Amniotic stem cell (primary cell): Measurements from ENCODE around the gene PSMB1.

ENCODE experiments used
- DNase-seq: peaks from one replicate; lab custom pipeline; 2025; lab: John Stamatoyannopoulos, UW

Gene PSMB1

DNA sequence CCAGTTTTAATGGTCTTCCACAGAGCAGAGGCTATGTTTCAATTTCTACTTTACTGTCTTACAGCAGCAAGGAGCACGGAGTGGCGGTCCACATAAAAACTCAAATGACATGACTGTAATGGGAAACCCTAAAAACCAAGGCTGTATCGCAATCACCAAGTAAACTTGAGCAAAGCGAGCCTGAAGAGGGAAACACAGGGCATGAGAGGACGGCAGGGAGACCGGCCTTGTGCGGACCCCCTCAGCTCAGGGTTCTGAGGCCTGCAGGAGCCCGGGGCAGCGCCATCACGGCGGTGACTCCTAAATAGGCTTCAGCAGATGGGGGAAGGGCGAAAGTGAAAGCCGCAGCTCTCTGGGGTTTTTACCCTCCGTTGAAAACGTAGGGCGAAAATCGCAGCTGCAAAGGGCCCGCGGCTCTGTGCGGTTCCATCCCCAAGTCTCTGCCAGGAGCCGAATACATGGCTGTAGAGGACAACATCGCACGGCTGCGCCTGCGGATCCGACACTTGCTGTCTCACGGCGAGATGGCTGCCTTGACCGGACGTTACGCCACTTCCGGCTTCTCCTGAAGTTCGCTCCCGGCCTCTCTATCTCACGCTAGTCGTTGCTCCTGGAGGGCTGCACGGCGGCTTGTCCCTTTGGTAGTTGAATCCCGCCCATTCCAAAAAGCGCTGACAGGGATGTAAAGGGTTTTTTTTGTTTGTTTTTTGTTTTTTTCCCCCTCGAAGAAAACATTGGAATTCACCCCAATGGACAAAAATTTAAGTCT is at the start of gene PSMB1:
Gene PSMB1 (minus strand): TSS at position 543 of the 769 bp plus-strand sequence. CDS start 65 bp downstream, at position 478.
- DNase-seq, result peak; percentile 94

DNA sequence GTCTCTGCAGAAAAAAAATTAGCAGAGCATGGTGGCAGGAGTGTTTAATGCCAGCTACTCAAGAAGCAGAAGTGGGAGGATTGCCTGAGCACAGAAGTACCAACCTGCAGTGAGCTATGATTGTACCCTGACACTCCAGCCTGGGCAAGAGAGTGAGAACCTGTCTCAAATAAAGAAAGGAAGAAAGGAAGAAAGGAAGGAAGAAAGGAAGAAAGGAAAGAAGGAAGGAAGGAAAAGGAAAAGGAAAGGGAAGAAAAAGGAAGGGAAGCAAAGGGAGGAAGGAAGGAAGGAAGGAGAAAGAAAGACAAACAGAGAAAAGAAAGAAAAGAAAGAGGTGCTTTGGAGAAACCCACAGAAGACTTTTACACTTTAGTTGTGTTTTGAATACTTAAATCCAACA is 44.2 kb upstream of the PSMB1 start:
- DNase-seq, result no peak

DNA sequence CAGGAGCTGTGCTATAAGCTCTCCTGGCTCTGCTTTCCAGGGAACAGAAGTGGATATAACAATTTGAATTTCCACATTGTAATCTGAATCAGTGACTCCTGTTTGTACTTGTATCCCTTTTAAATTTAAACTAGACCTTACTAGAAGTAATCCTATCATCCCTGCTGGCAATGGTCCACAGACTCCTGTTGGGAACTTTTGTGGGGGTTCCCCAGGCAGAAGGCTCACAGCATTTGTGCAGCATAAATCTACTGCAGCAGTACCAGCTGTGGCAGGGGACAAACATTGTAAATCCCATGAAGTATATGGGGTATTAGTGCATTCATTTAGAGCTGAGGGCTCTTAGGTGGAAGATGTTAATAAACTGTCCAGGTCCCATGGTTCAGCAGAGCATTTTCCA is 43.3 kb upstream of the PSMB1 start:
- no peak for DNase-seq

DNA sequence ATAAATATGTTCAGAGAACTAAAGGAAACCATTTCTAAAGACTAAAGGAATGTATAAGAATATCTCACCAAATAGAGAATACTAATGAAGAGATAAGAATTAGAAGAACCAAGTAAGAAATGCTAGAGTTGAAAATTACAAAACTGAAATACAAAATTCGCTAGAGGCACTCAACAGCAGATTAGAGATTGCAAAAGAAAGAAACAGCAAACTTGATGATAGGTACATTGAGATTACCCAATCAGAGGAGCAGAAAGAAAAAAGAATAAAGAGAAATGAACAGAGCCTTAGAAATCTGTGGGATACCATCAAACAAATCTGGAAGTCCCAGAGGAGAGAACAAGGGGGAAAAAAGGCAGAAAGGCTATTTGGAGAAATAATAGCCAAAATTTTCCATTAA is 37.6 kb upstream of the PSMB1 start:
- DNase-seq, result no peak

DNA sequence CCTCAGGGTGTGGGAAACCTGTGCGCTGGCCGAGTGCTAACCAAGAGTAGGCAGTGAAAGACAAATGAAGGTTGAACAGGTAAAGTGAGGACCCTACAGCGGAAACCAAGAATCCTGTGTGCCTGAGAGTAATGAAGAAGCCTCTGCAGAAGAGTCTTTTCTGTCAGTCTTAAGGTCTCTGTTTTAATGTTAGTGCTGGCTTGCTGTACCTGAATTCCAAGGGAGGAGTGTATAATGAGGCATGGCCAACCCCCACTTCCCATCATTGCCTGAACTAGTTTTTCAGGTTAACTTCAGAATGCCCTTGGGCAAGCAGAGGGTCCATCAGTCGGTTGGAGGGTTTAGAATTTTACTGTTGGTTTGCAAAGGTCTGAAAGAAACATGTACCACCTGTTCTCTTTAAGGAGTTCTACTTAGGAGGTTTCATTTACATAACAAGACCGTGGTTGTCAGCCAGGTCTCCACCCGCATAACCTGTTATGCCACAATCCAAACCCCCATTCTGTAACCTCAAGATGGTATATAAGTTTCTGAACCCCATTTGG is 31.9 kb upstream of the PSMB1 start:
- no peak for DNase-seq

DNA sequence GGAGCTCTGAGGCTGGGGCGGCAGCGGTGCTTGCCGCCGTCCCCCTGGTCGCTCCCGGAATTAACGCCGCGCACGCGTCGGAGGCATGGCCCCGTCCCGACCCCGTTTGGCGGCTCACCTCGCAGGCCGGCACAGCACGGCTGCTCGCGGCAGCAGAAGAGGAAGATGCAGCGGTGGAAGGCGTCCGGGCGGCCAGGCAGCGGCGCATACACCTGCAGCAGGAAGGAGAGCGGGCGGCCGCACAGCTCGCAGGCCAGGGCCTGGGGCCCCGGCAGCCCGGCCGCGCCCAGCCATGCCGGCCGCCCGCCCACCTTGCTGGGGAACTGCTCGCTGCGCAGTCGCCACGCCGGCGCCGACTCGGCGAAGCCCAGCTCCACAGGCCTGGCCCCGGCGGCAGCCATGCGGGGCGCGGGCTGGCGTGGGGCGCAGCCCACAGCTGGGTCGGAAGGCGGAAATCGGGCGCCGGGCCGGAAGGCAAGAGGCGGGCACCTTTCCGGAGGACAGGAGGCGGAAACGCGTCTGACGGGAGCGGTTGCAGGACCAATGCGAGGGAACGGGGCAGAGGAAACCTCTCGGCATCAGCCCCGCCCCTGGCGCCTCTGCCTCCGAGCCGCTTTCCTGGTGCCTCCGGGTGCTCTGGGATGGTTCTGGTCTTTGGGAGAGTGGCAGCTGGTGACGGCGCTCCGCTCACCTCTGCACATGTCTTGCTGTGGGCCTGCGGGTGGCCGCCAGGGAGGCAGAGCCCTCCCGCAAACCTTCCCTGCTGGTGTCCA is 31.3 kb upstream of the PSMB1 start, which contains the start of gene PDCD2:
Gene PDCD2 (minus strand): TSS at position 457 of the 773 bp plus-strand sequence. CDS start 56 bp downstream, at position 401.
- DNase-seq, result peak; percentile 88

DNA sequence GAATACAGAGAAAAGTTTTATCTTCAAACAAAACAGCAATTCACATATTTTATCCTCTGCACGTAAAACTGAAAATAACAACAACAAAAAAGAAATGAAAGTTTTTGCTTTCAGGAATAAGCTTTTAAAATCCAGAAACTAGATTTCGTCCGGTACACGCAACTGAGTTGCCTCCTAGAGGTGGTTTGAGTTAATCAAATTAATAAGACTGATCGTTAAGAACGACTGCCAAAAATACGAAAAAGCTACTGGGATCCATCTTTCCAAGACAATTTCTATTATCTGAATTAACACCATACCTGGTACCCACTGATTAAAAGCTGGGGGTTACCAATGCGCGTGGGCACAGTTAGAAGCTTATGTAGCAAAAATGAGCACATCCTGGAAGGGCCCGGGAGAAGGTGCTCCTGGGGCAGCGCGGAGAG is 30.7 kb upstream of the PSMB1 start:
- DNase-seq, result no peak

DNA sequence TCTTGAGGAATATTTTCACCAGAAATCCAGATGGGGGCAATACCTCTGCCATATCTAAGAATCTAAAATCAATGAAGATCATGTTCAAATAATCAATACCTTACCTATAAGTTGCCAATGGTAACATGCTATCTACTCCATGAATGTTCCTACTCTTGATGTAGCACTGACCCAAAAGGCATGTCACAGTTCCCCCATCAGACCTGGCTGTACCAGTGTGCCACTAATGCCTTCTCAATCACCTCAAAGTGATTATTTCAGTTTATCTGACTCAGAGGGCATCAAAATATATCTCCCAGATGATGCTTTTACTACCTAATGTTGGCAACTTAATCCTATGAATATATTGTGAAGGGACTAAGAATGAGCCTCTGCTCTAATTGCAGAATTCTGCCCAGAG is 25.8 kb upstream of the PSMB1 start:
- no peak for DNase-seq

DNA sequence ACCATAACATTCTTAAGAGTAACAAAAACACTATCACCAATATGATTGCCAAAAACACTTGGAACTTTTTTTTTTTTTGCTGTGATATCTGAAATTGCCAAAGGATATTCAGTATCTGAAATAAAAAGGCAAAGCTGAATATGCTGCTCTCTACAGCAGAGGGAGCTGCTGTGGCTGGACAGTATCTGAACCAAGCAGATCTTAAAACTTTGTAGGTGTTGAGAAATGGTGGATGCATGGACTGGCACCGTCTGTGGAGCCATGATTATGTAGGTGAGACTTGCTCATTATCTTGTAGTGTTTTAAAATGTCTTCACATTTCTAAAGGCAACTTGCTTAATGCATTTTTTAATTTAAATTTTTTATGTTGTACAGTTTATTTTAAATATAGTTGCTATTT is 22.1 kb upstream of the PSMB1 start:
- no peak for DNase-seq

DNA sequence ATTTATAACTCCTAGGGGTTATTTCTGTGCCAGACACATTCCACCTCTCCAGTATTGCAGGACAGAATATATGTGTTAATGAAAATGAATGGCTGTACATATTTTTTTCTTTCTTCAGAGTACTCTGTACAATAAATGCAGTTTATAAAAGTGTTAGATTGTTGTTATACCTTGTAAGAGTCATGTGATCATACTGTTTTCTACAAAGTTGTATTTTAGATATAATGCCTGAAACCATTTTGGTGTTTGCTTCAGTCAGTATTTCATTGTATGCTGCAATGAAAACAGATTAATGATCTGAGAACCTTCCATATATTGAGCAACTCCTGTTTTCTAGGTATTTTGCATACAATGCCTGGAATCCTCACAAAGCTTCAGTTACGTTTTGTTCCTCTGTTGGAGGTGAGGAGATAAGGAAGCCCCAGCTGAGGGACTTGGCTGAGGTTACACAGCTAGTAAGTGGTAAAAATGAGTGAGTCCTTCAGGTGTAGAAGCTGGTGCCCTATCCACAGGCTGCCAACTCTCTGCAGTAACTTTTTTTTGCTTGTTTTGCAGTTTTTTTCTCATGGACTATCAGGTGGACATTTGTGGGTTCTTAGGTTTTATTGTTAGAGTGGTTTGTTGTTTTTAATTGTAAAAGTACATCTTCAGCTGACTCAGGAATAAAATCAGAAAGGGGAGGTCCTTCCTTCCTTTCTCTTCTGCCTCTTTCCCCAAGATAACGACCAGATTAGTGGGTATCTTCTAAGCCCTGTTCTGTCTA is 19.8 kb upstream of the PSMB1 start:
- DNase-seq, result no peak

DNA sequence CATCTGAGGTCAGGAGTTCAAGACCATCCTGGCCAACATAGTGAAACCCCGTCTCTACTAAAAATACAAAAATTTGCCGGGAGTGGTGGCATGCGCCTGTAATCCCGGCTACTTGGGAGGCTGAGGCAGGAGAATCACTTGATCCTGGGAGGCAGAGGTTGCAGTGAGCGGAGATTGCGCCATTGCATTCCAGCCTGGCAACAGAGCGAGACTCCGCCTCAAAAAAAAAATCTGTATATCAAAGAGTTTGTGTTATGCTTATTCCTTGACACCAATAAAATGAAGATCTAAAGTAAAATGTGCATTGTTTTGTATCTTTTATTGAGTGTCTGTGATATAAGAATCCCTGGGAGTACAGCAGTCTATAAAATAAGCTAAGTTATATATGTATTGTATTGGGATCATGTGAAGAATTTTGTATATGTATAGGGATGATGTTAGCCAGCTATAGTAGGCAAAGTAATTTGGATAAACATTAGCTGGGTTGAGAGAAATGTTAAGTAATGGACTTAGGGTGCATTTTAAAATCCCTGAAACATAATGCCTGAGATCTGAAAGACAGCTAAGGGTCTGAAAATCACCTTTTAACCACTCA is 11.9 kb upstream of the PSMB1 start:
- no peak for DNase-seq

DNA sequence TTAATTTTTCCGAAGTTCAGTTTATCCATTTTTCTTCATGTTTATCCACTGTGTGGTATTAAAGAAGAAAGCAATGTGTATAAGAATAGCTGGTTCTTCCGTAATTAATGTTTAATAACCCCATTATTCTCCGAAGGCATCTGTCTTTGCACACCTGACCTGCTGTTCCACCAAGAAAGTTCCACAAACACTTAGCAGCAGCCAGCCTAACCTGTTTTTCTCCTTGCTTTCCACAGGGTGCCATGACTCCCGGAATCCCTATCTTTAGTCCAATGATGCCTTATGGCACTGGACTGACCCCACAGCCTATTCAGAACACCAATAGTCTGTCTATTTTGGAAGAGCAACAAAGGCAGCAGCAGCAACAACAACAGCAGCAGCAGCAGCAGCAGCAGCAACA is 8.4 kb upstream of the PSMB1 start:
- no peak for DNase-seq

DNA sequence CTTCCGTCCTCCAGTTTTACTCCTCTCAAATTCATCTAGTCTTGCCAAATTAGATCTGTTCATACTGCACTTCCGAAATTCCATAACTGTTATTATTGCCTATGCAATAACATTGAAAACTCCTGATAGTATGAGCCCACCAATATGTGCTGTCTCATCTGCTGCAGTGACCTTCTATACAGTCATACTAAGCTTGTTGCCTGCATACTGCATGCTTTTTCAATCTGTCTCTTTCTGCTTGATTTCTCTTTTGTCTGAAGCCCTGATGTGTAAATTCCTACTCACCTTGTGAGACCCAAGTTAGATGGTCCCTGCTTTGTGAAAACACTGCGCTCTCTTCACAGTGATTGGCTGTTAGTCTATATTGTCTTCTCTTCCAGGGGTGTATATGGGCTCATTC is 2.2 kb upstream of the PSMB1 start:
- no peak for DNase-seq

DNA sequence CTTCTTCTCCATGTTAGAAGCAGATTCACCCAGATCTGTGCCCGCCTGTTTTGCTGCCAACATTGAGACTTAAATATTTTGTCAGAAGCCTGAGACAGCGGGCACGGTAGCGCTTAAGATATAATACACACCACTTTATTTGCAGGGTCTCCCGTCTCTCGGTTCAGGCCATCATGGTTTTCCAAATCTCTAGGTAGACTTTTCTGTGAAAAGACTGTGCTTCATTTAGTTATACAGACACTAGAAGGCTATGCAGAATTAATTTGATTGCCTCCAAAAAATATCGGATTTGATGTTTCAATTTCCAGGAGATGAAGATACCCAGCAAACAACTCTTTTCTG is 1.7 kb upstream of the PSMB1 start:
- DNase-seq, result no peak

DNA sequence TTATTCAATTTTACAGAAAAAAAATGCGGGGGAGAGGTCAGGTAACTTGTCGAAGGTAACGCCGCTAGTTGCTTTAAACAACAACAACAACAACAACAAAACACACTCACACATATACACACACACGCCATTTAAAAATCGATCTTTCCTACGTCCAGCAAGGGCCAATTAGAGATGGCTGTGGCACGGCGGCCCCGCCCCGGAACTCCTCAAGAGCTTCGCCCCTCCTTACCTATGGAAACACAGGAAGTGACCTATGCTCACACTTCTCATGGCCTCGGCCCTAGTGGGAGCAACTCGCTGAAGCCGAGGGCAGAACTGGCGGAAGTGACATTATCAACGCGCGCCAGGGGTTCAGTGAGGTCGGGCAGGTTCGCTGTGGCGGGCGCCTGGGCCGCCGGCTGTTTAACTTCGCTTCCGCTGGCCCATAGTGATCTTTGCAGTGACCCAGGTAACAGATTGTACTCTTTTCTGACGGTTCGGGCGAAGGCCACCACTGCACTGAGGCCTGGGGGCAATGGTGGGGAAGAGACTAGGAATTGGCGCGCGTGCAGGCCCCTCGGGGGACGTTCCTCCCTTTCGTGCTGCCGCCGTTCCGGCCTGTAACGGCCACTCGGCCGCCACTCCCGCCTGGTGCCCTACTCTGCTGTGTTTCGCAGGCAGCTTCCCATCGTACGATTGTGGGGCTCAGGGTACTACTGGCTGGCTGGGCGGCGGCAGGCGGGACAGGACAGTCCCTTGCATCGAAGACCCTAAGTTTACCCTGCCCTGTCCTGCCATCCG is 1.1 kb upstream of the PSMB1 start, which contains the start of gene TBP:
Gene TBP (plus strand): TSS at position 357 of the 783 bp plus-strand sequence. CDS start 2,661 bp downstream, outside the sequence.
- peak; percentile 97 for DNase-seq

DNA sequence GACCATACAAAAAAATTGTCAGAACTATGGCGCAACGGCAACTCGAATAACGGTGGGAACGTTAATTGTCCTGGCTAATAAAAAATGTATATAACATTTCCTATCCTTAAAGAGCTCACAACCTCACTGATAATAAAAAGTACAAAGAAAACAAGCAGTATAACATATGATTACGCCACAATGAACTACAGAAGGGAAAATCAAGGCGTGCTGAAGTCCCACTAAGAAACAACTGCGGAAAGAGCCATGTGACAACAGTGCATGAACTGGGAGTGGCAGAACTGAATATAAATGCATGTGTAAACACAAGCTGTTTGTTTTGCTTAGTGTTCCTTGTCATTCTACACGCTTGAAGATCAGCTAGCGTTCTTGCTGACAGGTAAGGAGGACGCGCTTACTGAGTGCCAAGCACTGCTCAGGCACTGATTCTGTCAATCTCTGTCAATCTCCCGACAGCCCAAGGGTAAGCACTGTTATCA is 466 bp upstream of the PSMB1 start:
- DNase-seq, result peak; percentile 26

DNA sequence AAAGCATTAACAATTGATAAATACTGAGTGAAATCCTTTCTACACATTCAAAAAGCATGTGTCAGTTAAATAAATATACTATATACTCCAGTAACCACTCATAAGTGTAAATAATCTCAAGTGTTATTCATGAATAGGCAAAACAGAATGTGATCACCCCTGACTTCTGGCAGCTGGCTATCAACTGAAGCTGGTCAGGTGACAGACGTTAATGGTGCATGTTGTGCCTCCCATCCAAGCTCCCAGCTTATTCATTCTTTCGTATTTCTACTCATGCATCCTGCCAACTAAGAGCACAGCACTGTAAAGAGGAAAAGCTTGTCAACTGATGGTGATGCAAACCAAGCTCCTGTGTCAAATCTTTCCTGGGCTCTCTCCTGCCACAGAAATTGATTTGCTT is 7.7 kb downstream of the PSMB1 start:
- no peak for DNase-seq

DNA sequence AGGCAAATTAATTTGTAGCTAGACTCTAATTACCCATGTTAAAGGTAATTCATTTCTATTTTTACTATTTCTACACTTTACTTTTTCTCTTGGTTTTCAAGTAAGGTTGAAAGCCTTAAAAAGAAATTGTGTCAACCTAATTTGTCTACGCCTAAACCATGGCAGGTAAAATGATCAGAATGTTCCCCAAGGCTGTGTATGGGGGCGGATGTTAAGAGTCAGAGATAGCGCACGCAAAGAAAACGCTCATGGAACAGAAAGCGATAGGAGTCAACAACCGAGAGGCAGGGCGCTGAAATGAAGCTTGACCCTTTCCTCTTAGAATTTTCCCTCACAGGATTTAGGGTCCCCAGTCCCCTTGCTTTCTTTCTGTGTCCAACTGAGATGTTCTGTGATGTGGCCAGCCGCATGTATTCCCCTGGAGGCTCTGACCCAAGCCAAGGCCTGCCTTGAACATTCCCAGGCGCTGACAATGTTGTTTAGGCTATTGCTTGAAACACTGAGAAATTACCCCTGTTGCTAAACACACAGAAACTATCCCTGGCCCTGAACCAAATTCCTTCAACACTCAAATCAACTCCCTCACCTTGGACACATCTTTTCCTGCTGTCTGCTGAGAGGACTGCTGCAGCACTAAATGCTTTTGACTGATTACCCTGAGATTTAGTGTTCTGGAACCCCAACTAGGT is 10.9 kb downstream of the PSMB1 start:
- DNase-seq, result no peak

DNA sequence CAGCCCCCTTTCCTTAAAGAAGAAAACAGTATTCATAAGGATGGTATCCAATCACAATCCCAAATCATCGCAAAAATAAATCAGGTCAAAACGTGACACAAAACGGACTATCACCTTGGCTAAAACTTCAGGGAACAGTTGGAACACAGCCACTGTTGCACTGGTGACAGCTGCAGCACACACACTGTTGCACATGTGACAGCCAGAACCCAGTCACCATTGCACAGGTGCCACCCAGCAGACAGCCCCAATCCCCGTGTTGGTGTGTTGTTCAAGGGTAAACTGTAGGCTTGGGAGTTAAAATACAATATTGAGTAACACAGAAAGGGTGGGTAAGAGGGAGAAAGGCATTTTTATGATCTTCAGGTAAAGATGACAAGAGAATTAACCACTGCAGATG is 15.8 kb downstream of the PSMB1 start:
- no peak for DNase-seq

DNA sequence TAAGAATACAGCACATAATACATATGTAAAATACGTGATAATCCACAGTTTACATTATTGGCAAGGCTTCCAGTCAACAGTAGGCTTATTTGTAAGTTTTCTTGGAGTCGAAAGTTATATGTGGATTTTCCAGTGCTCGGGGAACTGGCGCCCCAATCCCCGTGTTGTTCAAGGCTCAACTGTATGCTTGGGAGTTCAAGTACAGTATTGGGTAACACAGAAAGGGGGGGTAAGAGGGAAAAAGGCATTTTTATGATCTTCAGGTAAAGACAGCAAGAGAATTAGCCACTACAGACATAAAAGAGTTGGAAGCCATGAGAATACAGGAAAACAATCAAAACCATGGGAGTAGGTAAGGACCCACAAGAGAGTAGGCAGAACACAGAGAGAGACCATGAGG is 16.4 kb downstream of the PSMB1 start:
- DNase-seq, result no peak
